WTC11 (cell line): ENCODE measurements around the gene B3GLCT.

Experiments
- E2F5 ChIP-seq: sonication (generic); formaldehyde crosslinking; IDR thresholded peaks from 2 replicates; pipeline ENCODE4 v1.8.1; 2022; ENCODE audit warnings: mild to moderate bottlenecking, moderate library complexity, missing genetic modification reagents
- ELF4 ChIP-seq: sonication (generic); formaldehyde crosslinking; IDR thresholded peaks from 2 replicates; pipeline ENCODE4 v1.8.1; 2022; ENCODE audit warnings: low read depth, mild to moderate bottlenecking, moderate library complexity, missing genetic modification reagents
- FOXP1 ChIP-seq: sonication (generic); formaldehyde crosslinking; IDR thresholded peaks from 2 replicates; pipeline ENCODE4 v1.8.0; 2022; ENCODE audit warnings: missing genetic modification reagents, mild to moderate bottlenecking, moderate library complexity, borderline replicate concordance
- NR2C2 ChIP-seq: sonication (generic); formaldehyde crosslinking; IDR thresholded peaks from 2 replicates; pipeline ENCODE4 v1.8.0; 2022; ENCODE audit warnings: mild to moderate bottlenecking, missing genetic modification reagents
- TEAD4 ChIP-seq: sonication (generic); formaldehyde crosslinking; IDR thresholded peaks from 2 replicates; pipeline ENCODE4 v1.8.0; 2022; ENCODE audit warnings: mild to moderate bottlenecking, missing genetic modification reagents
- TF ChIP-seq, protein P1 (sequence below): fragments of 200-600 bp; IDR thresholded peaks from 2 replicates; pipeline ENCODE4 v1.8.0; 2022; ENCODE audit warnings: antibody characterized with exemption
- TF ChIP-seq, protein P2 (sequence below): fragments of 250-450 bp; sonication (Bioruptor Pico); conservative IDR thresholded peaks from 2 replicates; pipeline ENCODE4 v1.9.0; 2021; ENCODE audit warnings: mild to moderate bottlenecking

GRCh38 chr13:31150315-31150985 is 49.3 kb upstream of the B3GLCT start:
- TF ChIP-seq ELF4 (CRISPR knock-in tag), result no peak
- no peak for TF ChIP-seq E2F5
- no peak for TF ChIP-seq NR2C2 (CRISPR knock-in tag)
- TF ChIP-seq, protein P1, sequence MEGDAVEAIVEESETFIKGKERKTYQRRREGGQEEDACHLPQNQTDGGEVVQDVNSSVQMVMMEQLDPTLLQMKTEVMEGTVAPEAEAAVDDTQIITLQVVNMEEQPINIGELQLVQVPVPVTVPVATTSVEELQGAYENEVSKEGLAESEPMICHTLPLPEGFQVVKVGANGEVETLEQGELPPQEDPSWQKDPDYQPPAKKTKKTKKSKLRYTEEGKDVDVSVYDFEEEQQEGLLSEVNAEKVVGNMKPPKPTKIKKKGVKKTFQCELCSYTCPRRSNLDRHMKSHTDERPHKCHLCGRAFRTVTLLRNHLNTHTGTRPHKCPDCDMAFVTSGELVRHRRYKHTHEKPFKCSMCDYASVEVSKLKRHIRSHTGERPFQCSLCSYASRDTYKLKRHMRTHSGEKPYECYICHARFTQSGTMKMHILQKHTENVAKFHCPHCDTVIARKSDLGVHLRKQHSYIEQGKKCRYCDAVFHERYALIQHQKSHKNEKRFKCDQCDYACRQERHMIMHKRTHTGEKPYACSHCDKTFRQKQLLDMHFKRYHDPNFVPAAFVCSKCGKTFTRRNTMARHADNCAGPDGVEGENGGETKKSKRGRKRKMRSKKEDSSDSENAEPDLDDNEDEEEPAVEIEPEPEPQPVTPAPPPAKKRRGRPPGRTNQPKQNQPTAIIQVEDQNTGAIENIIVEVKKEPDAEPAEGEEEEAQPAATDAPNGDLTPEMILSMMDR, result no peak
- TF ChIP-seq, protein P2, sequence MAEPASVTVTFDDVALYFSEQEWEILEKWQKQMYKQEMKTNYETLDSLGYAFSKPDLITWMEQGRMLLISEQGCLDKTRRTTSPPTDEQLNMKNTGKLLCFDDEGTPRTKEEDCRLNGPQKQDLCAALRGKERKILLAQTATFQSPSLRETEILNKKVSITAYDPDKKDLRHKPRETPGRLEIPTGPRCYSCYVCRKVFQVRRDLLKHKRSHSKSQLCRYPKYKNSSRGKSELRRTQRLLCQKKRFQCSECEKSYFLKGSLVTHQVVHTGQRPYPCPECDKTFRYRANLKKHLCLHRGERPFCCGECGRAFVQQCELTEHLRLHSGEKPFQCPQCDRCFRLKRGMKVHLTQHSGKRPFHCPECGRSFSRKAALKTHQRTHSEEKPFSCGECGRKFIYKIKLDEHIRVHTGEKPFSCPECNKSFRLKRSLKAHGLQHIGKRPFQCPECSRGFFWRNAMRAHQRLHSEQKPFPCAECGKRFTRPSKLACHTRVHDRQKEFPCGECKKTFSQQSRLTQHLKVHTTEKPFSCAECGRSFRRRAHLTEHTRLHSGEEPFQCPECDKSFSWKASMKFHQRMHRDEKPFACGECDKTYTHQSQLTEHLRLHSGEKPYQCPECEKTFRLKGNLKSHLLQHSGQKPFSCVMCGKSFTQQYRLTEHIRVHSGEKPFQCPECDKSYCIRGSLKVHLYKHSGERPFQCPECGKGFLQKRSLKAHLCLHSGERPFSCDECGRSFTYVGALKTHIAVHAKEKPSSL (CRISPR knock-in tag), result no peak
- TF ChIP-seq FOXP1 (CRISPR knock-in tag), result no peak
- TF ChIP-seq TEAD4, result no peak
